Stimulated activated CD8-positive, alpha-beta memory T cell treated with anti-CD3 and anti-CD28 coated beads, Interleukin-7, amount 100 ng/mL, for 48 hours (primary cell): ENCODE data around the gene EREG.
"Not testable (repeated sequence)": the region's sequence is repeated elsewhere in the genome, so short reads cannot be mapped to it uniquely, and the experiment has no call there.

Experiments used
- DNase-seq, 2 donors: peaks; one replicate each; pipeline ENCODE4 v3.0.0-alpha.2; 2020; ENCODE audit warnings: low read depth in 1 of 2; ENCODE audit errors: extremely low read depth in 1 of 2

The EREG gene

DNA sequence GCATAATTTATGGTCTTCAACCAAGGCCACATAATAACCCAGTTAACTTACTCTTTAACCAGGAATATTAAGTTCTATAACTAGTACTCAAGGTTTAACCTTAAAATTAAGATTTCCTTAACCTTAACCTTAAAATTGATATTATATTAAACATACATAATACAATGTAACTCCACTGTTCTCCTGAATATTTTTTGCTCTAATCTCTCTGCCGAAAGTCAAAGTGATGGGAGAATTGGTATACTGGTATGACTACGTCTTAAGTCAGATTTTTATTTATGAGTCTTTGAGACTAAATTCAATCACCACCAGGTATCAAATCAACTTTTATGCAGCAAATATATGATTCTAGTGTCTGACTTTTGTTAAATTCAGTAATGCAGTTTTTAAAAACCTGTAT is 22.8 kb downstream of the EREG start:
- no peak for DNase-seq

DNA sequence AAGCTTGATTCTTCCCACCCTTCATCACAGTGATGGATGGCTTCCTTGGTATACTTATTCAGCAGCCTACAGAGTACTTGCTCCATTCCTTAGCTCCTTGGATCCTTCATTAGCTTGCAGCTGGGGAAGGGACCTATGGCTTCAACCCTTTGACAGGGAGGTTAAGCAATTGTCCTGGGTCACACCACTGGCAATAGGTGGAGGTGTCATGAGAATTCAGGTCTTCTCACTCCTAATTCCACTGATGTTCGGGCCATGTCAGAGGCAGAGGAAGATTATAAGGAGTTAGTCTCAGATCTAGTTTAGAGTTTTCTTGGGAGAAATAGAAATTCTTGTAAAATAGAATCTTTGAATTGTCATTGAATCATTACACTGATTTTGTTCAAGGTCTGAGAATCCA is 24.5 kb downstream of the EREG start:
- no peak for DNase-seq

DNA sequence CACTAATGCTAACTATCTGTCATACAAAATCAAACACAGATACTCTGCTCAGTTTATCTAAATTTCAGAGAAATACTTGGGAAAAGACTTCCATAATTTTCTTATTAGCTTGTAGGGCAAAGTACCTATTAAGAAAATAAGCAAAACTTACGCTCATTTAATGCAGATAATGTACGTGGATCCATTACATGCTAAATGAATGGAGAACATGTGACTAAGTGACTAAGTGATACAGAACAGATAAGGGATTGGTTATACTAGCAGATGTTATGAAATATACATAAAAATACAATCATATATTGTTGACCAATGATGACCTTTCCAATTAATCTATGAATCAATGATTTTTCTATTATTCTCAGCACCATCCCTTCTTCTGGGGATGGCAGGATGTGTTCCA is 25.7 kb downstream of the EREG start:
- no peak for DNase-seq

DNA sequence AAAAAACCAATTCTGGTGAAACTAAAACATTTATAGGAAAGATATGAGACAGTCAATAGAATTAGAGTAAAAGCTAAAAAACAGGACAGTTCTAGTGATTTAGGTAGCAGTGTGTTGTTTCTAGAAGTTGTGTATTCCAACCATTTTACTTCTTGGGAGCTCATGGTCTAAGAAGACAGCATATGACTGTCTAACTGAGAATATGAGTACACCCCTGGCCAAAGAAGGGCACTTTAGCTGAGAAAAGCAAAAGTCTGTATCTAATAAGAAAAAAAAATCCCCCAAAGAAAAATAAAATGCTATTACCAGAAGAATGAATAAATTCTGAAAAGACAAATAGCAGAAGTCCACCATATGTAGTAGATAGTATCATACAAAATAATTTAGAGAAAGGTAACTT is 26.4 kb downstream of the EREG start:
- no peak for DNase-seq

DNA sequence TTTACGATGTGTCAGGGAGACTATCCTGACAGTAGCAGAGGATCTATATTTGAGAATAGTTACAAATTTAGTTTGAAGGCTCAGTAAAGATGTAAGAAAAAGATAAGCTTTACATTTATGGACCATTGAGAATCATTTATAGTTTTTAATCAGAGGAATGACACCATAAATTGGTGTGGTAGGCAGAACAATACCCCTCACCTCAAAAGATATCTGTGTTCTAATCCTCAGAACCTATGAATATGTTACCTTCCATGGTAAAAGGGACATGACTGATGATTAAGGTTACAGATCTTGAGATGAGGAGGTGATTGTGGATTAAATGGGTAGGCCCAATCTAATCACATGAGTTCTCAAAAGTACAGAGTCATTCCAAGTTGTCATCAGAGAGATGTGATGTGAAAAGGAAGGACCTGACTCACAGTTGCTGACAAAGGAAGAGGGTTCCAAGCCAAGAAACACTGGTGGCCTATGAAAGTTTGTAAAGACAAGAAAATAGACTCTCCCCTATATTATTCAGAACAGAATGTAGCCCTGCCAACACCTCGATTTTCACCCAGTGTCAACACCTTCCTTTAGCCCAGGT is 27.0 kb downstream of the EREG start:
- no peak for DNase-seq

DNA sequence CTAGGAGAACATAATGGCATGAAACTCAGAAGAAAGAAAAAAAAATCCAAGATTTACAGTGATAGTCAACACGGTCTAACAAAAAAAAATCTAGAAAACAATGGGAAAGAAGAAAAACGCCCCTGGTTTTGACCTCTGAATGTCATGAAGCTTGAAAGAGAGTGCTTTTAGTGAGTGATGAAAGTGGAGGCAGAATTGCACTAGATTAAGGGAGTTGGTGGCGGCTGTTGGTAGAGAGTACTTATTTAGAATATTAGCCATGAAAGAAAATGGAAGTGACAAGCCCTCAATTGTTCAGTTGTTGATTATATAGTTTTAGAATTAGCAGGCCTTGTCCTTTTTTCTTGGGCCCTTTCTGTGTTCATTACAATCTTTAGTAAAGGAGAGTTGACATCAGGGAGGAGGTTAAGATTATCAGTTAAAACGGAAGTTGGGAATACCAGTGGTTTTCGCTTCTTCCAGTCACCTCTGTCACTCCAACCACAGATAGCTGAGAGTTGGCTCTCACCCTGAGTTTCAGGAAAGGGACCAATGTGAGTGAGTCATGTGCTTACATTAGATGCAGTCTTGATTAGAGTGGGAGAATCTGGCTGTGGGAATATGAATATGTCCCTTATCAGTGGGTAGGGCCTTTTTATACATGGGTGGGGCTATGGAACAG is 29.7 kb downstream of the EREG start:
- no peak for DNase-seq

DNA sequence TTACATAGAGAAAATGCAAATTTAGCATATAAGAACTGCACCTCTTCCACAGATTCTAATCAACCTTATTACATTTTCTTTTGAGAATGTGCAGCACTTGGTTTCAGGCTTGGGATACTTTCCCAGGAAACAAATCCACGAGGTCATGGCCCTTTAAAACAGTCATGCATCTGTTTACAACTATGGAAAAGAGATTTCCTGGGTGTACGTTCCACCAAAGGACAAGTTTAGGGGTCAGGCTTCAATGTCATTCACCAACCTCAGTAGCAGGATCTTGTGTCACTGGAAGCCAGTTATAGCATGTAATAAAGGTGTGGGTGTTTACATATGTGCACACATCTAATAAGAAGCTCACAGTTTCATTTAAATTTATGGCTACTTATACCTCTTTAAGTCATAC is 30.7 kb downstream of the EREG start:
- DNase-seq, result no peak

DNA sequence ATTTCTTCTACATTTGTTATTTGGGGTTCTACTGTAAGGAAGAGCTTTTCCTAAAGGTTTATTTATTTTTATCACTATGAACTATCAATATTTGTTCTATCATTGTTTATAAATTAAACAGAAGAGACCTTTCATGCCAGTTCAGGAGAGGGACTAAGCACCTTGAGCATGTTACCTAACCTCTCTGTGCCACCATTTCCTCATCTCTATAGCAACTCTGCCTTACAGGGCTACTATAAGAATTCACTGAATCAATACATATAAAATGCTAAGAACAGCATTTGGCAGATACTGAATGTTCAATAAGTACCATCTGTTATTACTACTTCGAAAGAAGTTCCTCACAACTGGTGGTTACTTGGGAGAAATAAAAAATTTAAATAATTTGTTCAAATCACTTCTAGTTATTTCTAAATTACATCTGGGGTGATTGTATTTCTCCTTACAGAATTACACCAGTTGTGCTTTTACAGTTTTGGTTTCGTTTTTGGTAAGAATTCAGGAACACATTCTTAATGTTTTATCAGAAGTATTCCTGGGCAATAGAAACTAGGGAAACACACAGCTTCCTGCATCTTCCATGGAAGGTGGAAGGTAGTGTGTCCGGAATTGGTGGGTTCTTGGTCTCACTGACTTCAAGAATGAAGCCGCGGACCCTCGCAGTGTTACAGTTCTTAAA is 32.9 kb downstream of the EREG start:
- DNase-seq, result no peak

DNA sequence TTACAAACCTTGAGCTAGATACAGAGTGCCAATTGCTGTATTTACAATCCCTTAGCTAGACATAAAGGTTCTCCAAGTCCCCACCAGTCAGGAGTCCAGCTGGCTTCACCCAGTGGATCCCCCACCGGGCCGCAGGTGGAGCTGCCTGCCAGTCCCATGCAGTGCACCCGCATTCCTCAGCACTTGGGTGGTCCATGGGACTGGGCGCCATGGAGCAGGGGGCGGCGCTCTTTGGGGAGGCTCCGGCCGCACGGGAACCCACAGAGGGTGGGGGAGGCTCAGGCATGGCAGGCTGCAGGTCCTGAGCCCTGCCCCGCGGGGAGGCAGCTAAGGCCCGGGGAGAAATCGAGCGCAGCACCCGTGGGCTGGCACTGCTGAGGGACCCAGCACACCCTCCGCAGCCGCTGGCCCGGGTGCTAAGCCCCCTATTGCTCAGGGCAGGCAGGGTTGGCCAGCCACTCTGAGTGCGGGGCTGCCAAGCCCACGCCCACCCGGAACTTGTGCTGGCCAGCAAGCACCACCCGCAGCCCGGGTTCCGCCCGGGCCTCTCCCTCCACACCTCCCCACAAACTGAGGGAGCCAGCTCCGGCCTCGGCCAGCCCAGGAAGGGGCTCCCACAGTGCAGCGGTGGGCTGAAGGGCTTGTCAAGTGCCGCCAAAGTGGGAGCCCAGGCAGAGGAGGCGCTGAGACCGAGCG is 34.1 kb downstream of the EREG start:
- not testable (repeated sequence) for DNase-seq

DNA sequence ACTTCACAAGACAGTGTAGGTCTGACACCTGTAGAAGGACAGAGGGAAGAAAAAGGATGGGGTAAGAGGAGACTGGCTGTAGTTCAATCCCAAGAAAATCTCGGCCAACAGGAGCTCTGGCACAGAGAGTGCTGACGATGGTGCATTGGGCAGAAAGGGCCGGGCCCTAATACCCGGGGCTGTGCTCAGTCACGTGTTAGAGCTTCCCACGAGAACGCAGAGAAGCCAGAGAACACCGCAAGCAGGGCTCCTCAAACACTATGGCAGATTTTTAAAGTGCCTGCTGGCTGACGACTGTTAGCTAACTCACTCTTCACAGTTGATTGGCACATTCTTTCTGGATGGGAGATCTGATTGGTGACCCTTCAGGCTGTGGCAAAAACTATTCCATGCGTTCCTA is 35.5 kb downstream of the EREG start:
- no peak for DNase-seq

DNA sequence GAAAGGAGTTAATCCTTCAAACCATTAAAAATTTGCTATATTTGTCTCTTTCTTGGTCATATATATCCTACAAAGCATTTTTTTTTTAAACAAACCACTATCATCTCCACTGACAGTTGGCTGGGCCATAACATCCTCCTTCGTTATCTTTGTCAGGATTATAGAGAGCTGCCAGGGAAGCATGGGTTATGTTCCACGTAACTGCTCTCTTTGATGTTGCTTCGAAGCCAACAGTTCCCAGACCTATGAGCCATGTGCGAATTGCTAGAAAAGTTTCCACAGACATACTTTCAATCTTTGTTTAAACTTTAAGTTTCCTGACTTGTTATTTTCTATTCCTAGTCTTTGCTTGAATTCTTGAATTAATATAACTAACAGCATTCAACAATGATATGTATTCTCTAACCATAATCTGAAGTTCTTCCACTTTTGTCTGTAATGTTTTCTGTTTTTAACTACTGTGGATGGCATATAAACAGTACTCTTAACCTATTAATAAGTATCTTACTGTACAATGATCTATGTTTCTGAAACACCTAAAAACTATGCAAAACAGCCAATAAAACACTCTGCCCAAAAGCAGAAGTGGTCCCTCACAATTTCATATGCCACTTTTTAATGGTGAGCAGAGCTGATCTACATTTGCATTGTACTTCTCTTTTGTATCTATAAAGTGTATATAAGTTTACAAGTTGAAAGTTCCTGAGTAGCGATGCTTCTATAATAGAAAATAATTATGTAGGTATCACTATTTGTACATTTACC is 37.9 kb downstream of the EREG start:
- no peak for DNase-seq

DNA sequence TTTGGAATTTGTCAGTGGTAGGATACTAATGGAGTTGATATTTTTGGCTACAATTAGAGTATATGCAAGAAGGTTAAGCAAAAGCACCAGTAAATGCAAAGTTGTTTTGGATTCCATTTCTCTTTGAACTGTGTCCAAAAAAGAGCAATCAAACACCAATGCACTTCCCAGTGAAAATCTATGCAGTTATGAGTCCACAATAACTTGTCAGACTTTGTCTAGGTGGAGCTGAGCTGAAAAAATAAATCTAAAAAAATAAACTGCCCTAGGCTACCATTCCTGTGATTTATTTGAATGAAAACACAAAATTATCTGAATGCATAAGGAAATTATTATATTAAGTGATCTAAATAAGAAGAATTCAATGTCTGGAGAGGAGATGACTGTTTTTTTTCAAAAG is 42.9 kb downstream of the EREG start:
- no peak for DNase-seq

DNA sequence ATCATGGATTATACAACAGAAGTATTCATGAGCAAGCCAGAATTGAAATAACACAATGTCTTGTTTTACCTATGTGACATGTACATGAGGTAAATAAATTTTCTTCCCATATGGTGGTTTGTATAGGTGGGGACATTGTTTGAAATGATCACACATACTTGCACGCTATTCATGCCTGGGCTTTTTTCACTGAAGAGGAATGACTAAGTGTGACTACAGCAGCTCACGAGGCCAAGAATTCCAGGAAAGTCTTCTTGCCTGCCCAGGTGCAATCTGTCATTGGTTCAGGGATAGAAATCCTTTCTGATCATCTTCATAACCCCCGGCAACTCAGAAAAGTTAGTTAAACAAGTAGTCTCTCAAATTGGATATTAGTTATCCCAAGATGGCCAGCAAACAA is 43.7 kb downstream of the EREG start:
- DNase-seq, result no peak

DNA sequence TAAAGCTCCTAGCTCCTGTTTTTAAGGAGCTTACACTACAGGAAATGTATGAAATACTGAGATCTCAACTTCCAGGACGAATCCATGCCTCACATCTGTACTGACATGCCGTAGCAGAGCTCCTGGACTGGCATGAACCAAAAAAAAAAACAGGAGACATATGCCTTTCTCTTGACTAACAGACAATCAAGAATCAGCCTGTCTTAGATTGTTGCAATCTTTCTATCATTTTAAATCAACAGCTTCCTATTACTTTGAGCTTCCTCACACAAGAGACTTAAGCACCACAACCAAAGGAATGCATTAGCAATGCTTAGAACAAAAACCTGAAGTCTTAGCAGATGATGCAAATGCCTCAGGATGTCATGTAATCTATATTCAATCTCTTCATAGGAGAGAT is 45.3 kb downstream of the EREG start:
- DNase-seq, result no peak

DNA sequence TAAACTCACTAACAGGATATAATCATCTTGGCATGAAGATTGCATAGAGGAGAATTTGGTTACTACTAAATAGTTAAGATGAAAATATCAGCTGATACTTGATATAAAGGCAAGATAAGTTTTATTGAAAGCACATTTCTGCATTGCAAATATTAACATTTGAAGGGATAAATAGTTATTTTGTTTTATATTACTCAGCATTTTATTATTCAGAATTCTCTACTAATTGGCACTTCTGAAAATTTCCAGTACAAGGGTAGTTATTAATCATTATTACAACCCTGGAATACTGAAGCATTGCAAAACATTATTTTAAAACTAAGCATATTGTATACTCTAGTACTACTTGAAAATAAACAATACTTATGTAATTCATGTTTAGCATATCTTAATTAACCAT is 47.3 kb downstream of the EREG start:
- no peak for DNase-seq

DNA sequence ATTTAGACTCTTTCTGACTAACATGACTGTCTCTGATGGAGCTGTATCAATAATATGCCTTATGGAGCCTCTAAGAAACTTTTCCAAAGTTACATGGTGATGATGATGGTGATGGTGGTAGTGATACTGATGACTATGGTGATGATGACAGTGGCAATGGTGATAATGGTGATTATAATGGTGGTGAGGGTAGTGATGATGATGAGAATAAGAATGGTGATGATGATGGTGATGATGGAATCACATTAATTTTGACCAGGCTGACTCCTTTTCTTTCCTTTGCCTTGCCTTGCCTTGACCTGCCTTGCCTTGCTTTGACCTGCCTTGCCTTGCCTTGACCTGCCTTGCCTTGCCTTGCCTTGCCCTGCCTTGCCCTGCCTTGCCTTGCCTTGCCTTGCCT is 48.3 kb downstream of the EREG start:
- no peak for DNase-seq

DNA sequence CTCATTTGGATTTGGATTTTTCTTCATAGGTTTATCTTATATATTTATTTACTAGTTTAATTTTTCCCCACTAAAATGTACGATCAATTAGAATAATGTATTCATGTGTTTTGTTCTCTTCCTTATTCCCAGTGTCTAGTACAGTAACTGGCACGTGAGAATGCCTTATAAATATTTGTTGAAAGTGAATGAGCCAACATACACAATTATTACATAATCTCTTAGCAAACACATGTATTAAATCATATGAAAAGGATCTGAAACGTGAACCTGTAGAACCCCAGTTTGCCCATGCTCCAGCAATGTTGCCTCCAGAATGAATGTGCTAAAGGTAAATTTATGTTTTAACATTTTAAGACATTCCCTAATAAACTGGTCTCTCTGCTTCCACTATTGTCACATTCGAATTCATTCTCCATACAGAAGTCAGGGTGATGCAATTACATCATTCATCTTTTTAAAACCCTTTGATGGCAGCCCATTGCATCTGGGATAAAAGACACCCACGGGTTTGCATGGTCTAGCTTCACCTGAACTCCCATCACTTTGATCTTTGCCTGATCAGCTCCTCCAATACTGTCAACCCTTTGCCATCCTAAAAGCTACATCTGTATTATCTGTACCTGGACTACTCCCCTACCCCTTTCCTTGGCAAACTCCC is 49.3 kb downstream of the EREG start:
- no peak for DNase-seq

DNA sequence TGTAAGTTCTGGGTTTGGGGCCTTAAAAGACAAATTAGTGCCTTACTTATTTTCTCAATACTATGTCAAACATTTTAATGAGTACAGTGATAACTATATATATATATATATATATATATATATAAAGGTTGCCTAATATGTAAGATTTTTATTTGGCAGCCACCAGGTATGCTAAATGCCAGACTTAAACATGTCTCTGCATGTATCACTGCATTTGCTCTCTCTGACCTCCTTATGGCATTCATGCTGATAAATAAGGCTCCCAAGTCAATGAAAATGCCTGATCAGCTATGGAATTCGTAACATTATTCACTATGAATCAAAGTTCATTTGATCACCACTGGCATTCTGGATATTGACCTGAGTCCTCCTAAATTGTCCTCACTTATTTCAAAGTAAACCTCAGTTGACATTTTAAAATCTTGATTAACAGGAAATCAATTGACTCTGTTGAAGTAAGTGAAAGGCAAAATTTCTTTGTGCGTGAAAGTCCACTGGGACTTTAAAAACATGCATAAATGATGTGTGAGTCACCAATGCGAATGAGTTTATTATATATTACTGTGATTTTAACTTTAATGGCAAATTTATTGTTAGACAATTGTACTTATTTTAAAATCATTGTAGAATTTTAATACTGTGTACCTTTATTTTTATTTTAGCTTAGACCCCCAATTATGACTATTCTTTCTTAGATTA is 50.8 kb downstream of the EREG start:
- no peak for DNase-seq

DNA sequence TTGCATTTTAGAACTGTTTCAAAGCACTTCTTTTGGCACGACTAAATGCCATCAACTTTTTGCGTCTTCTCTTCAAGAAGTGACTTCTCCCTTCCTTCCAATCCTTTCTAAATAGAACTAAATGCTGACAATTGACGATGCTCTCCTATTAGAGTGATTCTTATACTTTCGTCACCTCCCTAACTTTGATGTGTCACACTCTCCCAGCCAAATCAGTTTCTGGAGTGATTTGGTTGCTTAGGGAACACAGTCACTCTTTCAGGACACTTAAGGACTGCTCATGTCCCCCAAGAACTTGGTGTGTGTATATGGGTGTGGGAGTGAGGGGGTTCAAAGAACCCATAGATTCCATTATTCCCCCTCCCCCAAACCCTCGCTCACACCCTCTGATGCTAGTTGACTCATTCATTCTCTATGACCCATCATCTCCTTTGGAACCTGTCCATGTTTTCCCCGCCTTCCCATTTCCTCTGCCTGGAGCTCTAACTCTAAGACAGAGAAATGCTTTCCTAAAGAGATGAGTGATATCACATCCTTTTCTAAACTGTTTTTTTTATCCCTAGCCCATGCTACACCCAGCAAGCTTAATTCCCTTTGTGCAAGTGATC is 53.2 kb downstream of the EREG start:
- no peak for DNase-seq

DNA sequence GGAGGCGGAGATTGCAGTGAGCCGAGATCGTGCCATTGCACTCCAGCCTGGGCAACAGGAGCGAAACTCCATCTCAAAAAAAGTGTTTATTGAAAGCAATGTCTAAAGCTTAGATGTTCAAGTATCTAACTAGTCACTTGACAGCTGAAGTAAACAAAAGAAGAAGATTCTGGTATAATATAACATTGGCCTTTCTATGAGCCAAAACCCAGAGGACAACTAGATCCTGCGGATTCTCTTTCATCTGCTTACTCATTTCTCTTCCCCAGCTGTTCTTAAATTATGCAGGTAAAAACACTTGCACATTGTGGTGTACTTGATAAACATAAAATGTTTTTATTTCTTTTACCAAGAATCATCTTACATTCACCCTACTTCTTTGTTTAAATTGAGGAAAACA is 55.9 kb downstream of the EREG start:
- no peak for DNase-seq
